IMR-90 (cell line): ENCODE data around the gene MAGI2. TPM values are rescaled to one million over a fixed set of nuclear protein-coding genes. Genes with fewer than 3 reads are reported as not detected.

Experiments used
- ATAC-seq: fragments of 200-7000 bp; cut with Tn5 transposase; 2 replicates; pipeline ENCODE4 v1.9.1; 2020; ENCODE audit warnings: low read depth, mild to moderate bottlenecking, moderate library complexity
- BruUV-seq: library from RNA; stranded (reverse); fragments of 400-500 nt; replicated peaks from 2 replicates; lab custom pipeline; 2021; lab: Mats Ljungman, UMichigan
- CTCF ChIA-PET: fragments of 300-600 bp; formaldehyde crosslinking; extraction: SDS; loops from one replicate; lab custom pipeline; 2021; ENCODE audit warnings: antibody characterized with exemption; lab: Yijun Ruan, JAX
- POLR2A ChIA-PET: fragments of 300-600 bp; sonication (Branson Sonifier 250); formaldehyde crosslinking; loops from one replicate; lab custom pipeline; 2022; ENCODE audit warnings: antibody characterized with exemption; ENCODE audit not compliant: unreplicated experiment; lab: Charles Lee
- DNase-seq: peaks from one replicate; pipeline ENCODE4 v3.0.0; 2013
- H2AFZ ChIP-seq: replicated peaks from 2 replicates; pipeline ENCODE3; 2013; ENCODE audit warnings: low read length, mild to moderate bottlenecking; ENCODE audit not compliant: poor library complexity
- H2AK5ac ChIP-seq: 2 replicates; pipeline ENCODE4 v1.6.1; 2013; ENCODE audit warnings: low read depth, low read length, inconsistent platforms
- H2AK9ac ChIP-seq: replicated peaks from 2 replicates; pipeline ENCODE3; 2013; ENCODE audit warnings: mild to moderate bottlenecking, low read depth, low read length, moderate library complexity; ENCODE audit not compliant: poor library complexity
- H2BK120ac ChIP-seq: 2 replicates; pipeline ENCODE4 v1.6.1; 2013; ENCODE audit warnings: low read depth, low read length, inconsistent platforms
- H2BK15ac ChIP-seq: 3 replicates; pipeline ENCODE4 v1.6.1; 2013; ENCODE audit warnings: low read depth, low read length, inconsistent platforms
- H2BK20ac ChIP-seq: 2 replicates; pipeline ENCODE4 v1.6.1; 2013; ENCODE audit warnings: low read depth, mild to moderate bottlenecking, inconsistent platforms, low read length, moderate library complexity
- H2BK5ac ChIP-seq: 2 replicates; pipeline ENCODE4 v1.6.1; 2013; ENCODE audit warnings: mild to moderate bottlenecking, low read depth, low read length, inconsistent platforms; ENCODE audit not compliant: poor library complexity, severe bottlenecking
- H3K14ac ChIP-seq: replicated peaks from 2 replicates; pipeline ENCODE4 v1.6.1; 2013; ENCODE audit warnings: low read depth, low read length, inconsistent platforms
- H3K18ac ChIP-seq: 2 replicates; pipeline ENCODE4 v1.6.1; 2013; ENCODE audit warnings: low read depth, low read length, control low read depth
- H3K23ac ChIP-seq: 2 replicates; pipeline ENCODE4 v1.6.1; 2013; ENCODE audit warnings: low read depth, low read length, inconsistent platforms
- H3K27ac ChIP-seq: 2 replicates; pipeline ENCODE4 v1.5.1; 2013; ENCODE audit warnings: mild to moderate bottlenecking, control low read depth, low read length; ENCODE audit not compliant: insufficient read depth
- H3K27me3 ChIP-seq: 2 replicates; pipeline ENCODE4 v1.6.1; 2013; ENCODE audit warnings: low read length; ENCODE audit not compliant: control insufficient read depth, insufficient read depth
- H3K36me3 ChIP-seq: 2 replicates; pipeline ENCODE4 v1.6.1; 2013; ENCODE audit warnings: low read length, mixed read lengths; ENCODE audit not compliant: control insufficient read depth, insufficient read depth
- H3K4ac ChIP-seq: 2 replicates; pipeline ENCODE4 v1.6.1; 2013; ENCODE audit warnings: low read depth, low read length, inconsistent platforms
- H3K4me1 ChIP-seq: 2 replicates; pipeline ENCODE4 v1.6.1; 2013; ENCODE audit warnings: low read length, mixed read lengths; ENCODE audit not compliant: control insufficient read depth, insufficient read depth
- H3K4me2 ChIP-seq: 2 replicates; pipeline ENCODE4 v1.6.1; 2013; ENCODE audit warnings: low read depth, mild to moderate bottlenecking, control low read depth, low read length, moderate library complexity
- H3K4me3 ChIP-seq: 2 replicates; pipeline ENCODE4 v1.5.1; 2013; ENCODE audit warnings: low read depth, mild to moderate bottlenecking, control low read depth, low read length, moderate library complexity; ENCODE audit not compliant: insufficient read depth
- H3K56ac ChIP-seq: 2 replicates; pipeline ENCODE4 v1.6.1; 2013; ENCODE audit warnings: low read length, inconsistent platforms; ENCODE audit not compliant: insufficient read depth; ENCODE audit errors: extremely low read depth
- H3K79me1 ChIP-seq, 2 experiments: 2 replicates each; pipeline ENCODE4 v1.6.1; 2013; ENCODE audit warnings: low read length in 2 of 2, inconsistent platforms in 1 of 2, low read depth in 1 of 2
- H3K9ac ChIP-seq: 2 replicates; pipeline ENCODE4 v1.6.1; 2013; ENCODE audit warnings: low read depth, low read length, control low read depth
- H3K9me1 ChIP-seq: 2 replicates; pipeline ENCODE4 v1.6.1; 2013; ENCODE audit warnings: low read length, inconsistent platforms; ENCODE audit not compliant: insufficient read depth
- H3K9me3 ChIP-seq: 2 replicates; pipeline ENCODE4 v1.6.1; 2013; ENCODE audit warnings: low read length; ENCODE audit not compliant: control insufficient read depth, insufficient read depth
- H4K20me1 ChIP-seq: 2 replicates; pipeline ENCODE4 v1.6.1; 2013; ENCODE audit warnings: low read length, inconsistent platforms; ENCODE audit not compliant: insufficient read depth
- H4K5ac ChIP-seq: 2 replicates; pipeline ENCODE4 v1.6.1; 2013; ENCODE audit warnings: mild to moderate bottlenecking, low read depth, low read length, control low read depth
- H4K8ac ChIP-seq, 2 experiments: 2 replicates each; pipeline ENCODE4 v1.6.1; 2013; ENCODE audit warnings: low read depth in 2 of 2, low read length in 2 of 2, control low read depth in 1 of 2, inconsistent platforms in 1 of 2
- H4K91ac ChIP-seq: 2 replicates; pipeline ENCODE4 v1.6.1; 2013; ENCODE audit warnings: low read depth, low read length, inconsistent platforms; ENCODE audit not compliant: insufficient read depth
- CHD1 ChIP-seq: IDR thresholded peaks from 2 replicates; pipeline ENCODE4 v1.6.1; 2012; ENCODE audit warnings: low read depth, low read length, improper control_type of control experiment
- WGBS, 2 experiments: methylation state at CpG; one replicate each; pipeline versions ENCODE4 v1.1.5 to v1.1.7; 2013; ENCODE audit warnings: missing lambda C conversion rate in 2 of 2; ENCODE audit not compliant: insufficient read length in 1 of 2; ENCODE audit errors: extremely low coverage in 2 of 2; 5-methylcytosine and 5-hydroxymethylcytosine counted together
- dilution Hi-C: fragments of 300-500 bp; cut with HindIII; formaldehyde crosslinking; loops from one replicate; pipeline ENCODE4 v1.14.3; 2018; ENCODE audit warnings: low sequenced_read_pairs; ENCODE audit not compliant: unreplicated experiment
- in situ Hi-C: fragments of 300-500 bp; cut with MboI; formaldehyde crosslinking; loops from 3 replicates; pipeline ENCODE4 v1.14.3; 2019; ENCODE audit warnings: low sequenced_read_pairs, inconsistent platforms, mixed read lengths
- intact Hi-C: fragments of 100-400 bp; cut with micrococcal nuclease; formaldehyde crosslinking; loops from 2 replicates; pipeline ENCODE4 v1.10.0; 2022
- polyA plus RNA-seq, 3 experiments: library from polyadenylated mRNA; depleted of rRNA; stranded (reverse); fragments of >200 nt; gene quantifications; 2 replicates each; pipeline ENCODE4 v1.2.3, GENCODE V29; 2012; ENCODE audit warnings: low replicate concordance in 1 of 3
- total RNA-seq: library from RNA; depleted of rRNA; stranded (reverse); fragments of >200 nt; gene quantifications from 2 replicates; pipeline ENCODE4 v1.2.3, GENCODE V29; 2012

MAGI2 gene
- total and polyA plus RNA-seq, 2 of the 4 experiments (the other 2 are of a cell fraction), result 2.5 to 17.9 TPM

GRCh38 chr7:79258826-79259225 is 194.6 kb downstream of the MAGI2 start:
- Histone ChIP-seq H3K4ac (no peak overlapping the region), H3K9me3 (no peaks in the 10 kb centered on the region), H2BK20ac (no peak overlapping the region), H3K36me3 (no peaks in the 10 kb centered on the region), H4K20me1 (no peaks in the 10 kb centered on the region), H4K91ac (no peak overlapping the region), H2AK9ac (no peak overlapping the region), H3K18ac (no peak overlapping the region), H2BK15ac (no peak overlapping the region), H3K27me3 (no peaks in the 10 kb centered on the region), H3K79me1 (peaks cover 3 to 9% of the 10 kb centered on the region in 2 experiments; a peak in 2 of 4 replicates), H3K56ac (no peak overlapping the region), H3K27ac (no peak overlapping the region), H3K4me3 (no peak overlapping the region), H3K9ac (no peak overlapping the region), H3K4me2 (no peak overlapping the region), H3K4me1 (no peaks in the 10 kb centered on the region), H3K9me1 (no peaks in the 10 kb centered on the region), H2BK5ac (no peak overlapping the region), H4K5ac (no peak overlapping the region), H3K14ac (no peak overlapping the region), H4K8ac (no peak overlapping the region), H3K23ac (no peak overlapping the region), H2BK120ac (no peak overlapping the region), H2AFZ (no peak overlapping the region), H2AK5ac (no peak overlapping the region)
- intact Hi-C loops, result no loop called here
- CTCF ChIA-PET, result no interaction called here
- ATAC-seq, result no peak
- BruUV-seq, result no TSS peak
- no peak for DNase-seq
- in situ Hi-C loops, result no loop called here
- WGBS, 2 experiments, result no CpG with 5 or more reads among the region's 3 CpGs
- dilution Hi-C loops, result no loop called here
- POLR2A ChIA-PET, result no interaction called here
- TF ChIP-seq CHD1, result no peak
